HCT116 (cell line): ENCODE data around the gene SMR3B.

Experiments used
- CTCF ChIP-seq, 3 experiments: fragments of 200-600 bp in 1 of 3; sonication (generic) in 1 of 3; IDR thresholded peaks in 2 of 3; conservative IDR thresholded peaks in 1 of 3; 2 replicates each; pipeline ENCODE4 v1.5.1; 2012 to 2017; ENCODE audit warnings: low read depth in 2 of 3, low read length in 2 of 3, antibody characterized with exemption in 1 of 3, borderline replicate concordance in 1 of 3, control low read depth in 1 of 3, mild to moderate bottlenecking in 1 of 3, mixed read lengths in 1 of 3, mixed run types in 1 of 3, moderate library complexity in 1 of 3; ENCODE audit not compliant: insufficient read depth in 1 of 3
- EZH2 ChIP-seq: fragments of 200-600 bp; sonication (generic); IDR thresholded peaks from 2 replicates; pipeline ENCODE4 v1.6.1; 2017; ENCODE audit warnings: antibody characterized with exemption, mixed run types
- EZH2phosphoT487 ChIP-seq: fragments of 200-600 bp; IDR thresholded peaks from 2 replicates; pipeline ENCODE4 v1.6.1; 2018; ENCODE audit warnings: antibody characterized with exemption, borderline replicate concordance
- MAX ChIP-seq: IDR thresholded peaks from 2 replicates; pipeline ENCODE4 v1.6.1; 2012
- POLR2A ChIP-seq: IDR thresholded peaks from 2 replicates; pipeline ENCODE4 v1.7.0; 2011; ENCODE audit warnings: borderline replicate concordance; ENCODE audit not compliant: insufficient read depth, insufficient read length; ENCODE audit errors: extremely low read depth
- POLR2AphosphoS5 ChIP-seq: IDR thresholded peaks from 2 replicates; pipeline ENCODE4 v1.6.1; 2011; ENCODE audit warnings: mild to moderate bottlenecking, low read depth, low read length, moderate library complexity
- SRF ChIP-seq: IDR thresholded peaks from 2 replicates; pipeline ENCODE4 v1.6.1; 2012; ENCODE audit warnings: low read depth
- TCF7L2 ChIP-seq: IDR thresholded peaks from 2 replicates; pipeline ENCODE4 v1.7.0; 2011; ENCODE audit warnings: borderline replicate concordance, inconsistent platforms; ENCODE audit not compliant: insufficient read depth, insufficient read length; ENCODE audit errors: extremely low read depth
- YY1 ChIP-seq: IDR thresholded peaks from 2 replicates; pipeline ENCODE4 v1.6.1; 2011; ENCODE audit warnings: low read length, low read depth, moderate library complexity, mild to moderate bottlenecking; ENCODE audit not compliant: insufficient replicate concordance; ENCODE audit errors: extremely low read depth
- ZBTB33 ChIP-seq: IDR thresholded peaks from 2 replicates; pipeline ENCODE4 v1.6.1; 2011; ENCODE audit warnings: mild to moderate bottlenecking, low read length, moderate library complexity; ENCODE audit not compliant: insufficient replicate concordance; ENCODE audit errors: extremely low read depth
- ZNF274 ChIP-seq: fragments of 200-500 bp; sonication (Bioruptor generic); IDR thresholded peaks from 2 replicates; pipeline ENCODE4 v1.6.1; 2014; ENCODE audit warnings: mild to moderate bottlenecking, low read depth, low read length, inconsistent platforms
- TF ChIP-seq, protein P1 (sequence below): IDR thresholded peaks from 2 replicates; pipeline ENCODE4 v1.6.1; 2012; ENCODE audit warnings: low read depth

DNA sequence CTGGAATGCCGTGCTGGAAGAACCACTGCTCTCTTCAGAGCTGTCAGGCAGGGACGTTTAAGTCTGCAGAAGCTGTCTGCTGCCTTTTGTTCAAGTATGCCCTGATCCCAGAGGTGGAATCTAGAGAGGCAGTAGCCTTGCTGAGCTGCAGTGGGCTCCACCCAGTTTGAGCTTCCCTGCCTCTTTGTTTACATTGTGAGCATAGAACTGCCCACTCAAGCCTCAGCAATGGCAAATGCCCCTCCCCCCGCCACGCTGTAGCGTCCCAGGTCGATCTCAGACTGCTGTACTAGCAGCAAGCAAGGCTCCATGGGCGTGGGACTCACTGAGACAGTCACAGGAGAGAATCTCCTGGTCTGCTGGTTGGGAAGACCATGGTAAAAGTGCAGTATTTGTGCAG, 54.3 kb downstream of the SMR3B start:
- TF ChIP-seq, protein P1, sequence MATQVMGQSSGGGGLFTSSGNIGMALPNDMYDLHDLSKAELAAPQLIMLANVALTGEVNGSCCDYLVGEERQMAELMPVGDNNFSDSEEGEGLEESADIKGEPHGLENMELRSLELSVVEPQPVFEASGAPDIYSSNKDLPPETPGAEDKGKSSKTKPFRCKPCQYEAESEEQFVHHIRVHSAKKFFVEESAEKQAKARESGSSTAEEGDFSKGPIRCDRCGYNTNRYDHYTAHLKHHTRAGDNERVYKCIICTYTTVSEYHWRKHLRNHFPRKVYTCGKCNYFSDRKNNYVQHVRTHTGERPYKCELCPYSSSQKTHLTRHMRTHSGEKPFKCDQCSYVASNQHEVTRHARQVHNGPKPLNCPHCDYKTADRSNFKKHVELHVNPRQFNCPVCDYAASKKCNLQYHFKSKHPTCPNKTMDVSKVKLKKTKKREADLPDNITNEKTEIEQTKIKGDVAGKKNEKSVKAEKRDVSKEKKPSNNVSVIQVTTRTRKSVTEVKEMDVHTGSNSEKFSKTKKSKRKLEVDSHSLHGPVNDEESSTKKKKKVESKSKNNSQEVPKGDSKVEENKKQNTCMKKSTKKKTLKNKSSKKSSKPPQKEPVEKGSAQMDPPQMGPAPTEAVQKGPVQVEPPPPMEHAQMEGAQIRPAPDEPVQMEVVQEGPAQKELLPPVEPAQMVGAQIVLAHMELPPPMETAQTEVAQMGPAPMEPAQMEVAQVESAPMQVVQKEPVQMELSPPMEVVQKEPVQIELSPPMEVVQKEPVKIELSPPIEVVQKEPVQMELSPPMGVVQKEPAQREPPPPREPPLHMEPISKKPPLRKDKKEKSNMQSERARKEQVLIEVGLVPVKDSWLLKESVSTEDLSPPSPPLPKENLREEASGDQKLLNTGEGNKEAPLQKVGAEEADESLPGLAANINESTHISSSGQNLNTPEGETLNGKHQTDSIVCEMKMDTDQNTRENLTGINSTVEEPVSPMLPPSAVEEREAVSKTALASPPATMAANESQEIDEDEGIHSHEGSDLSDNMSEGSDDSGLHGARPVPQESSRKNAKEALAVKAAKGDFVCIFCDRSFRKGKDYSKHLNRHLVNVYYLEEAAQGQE = no peak
- TF ChIP-seq ZBTB33 = no peak
- TF ChIP-seq POLR2AphosphoS5 = no peak
- TF ChIP-seq CTCF (IDR thresholded peaks at IDR 0.05 in 2 of 3, conservative IDR thresholded peaks at IDR 0.05 in 1 of 3; ENCODE audit: borderline replicate concordance in 1 of 3, insufficient read depth in 1 of 3, low read depth in 2 of 3, low read length in 2 of 3) = no peak
- TF ChIP-seq POLR2A = no peak
- TF ChIP-seq TCF7L2 = no peak
- no peak for TF ChIP-seq EZH2
- TF ChIP-seq SRF = no peak
- TF ChIP-seq YY1 = no peak
- no peak for TF ChIP-seq ZNF274
- TF ChIP-seq EZH2phosphoT487 = no peak
- no peak for TF ChIP-seq MAX
